CD4-positive, alpha-beta T cell (primary cell): Measurements from ENCODE around the gene PRKCH. TPM values are rescaled to one million over a fixed set of nuclear protein-coding genes. Genes with fewer than 3 reads are reported as not detected.

ENCODE experiments used
- ATAC-seq: fragments of 200-7000 bp; cut with Tn5 transposase; one replicate; pipeline ENCODE4 v1.10.0; 2022; ENCODE audit warnings: mild to moderate bottlenecking; ENCODE audit not compliant: poor library complexity
- CTCF ChIA-PET: fragments of 350-600 bp; sonication (Branson Sonifier 250); formaldehyde crosslinking; loops from one replicate; lab custom pipeline; 2021; ENCODE audit warnings: antibody characterized with exemption, inconsistent platforms; lab: Charles Lee
- POLR2A ChIA-PET: fragments of 350-600 bp; sonication (Branson Sonifier 250); formaldehyde crosslinking; loops from one replicate; lab custom pipeline; 2021; ENCODE audit warnings: antibody characterized with exemption, inconsistent platforms; lab: Charles Lee
- DNase-seq, 14 experiments: peaks; one replicate each; pipeline ENCODE4 v3.0.0-alpha.2; 2013 to 2020; ENCODE audit warnings: mixed read lengths in 2 of 14
- H3K27ac ChIP-seq, 2 donors: one replicate each; pipeline versions ENCODE4 v1.5.1 to v1.7.0; 2013; ENCODE audit warnings: low read length in 2 of 2, low read depth in 1 of 2, mild to moderate bottlenecking in 1 of 2
- H3K27me3 ChIP-seq, 2 experiments: 1 replicate in 1 of 2; 2 replicates in 1 of 2; pipeline versions ENCODE4 v1.6.1 to v1.7.0; 2013; ENCODE audit warnings: low read length in 2 of 2, control low read depth in 1 of 2, mild to moderate bottlenecking in 1 of 2, moderate library complexity in 1 of 2; ENCODE audit not compliant: insufficient read depth in 2 of 2, control insufficient read depth in 1 of 2
- H3K36me3 ChIP-seq: one replicate; pipeline ENCODE4 v1.6.1; 2013; ENCODE audit warnings: low read length, control low read depth; ENCODE audit not compliant: insufficient read depth
- H3K4me1 ChIP-seq: one replicate; pipeline ENCODE4 v1.6.1; 2013; ENCODE audit warnings: low read length, control low read depth; ENCODE audit not compliant: insufficient read depth
- H3K4me3 ChIP-seq: one replicate; pipeline ENCODE4 v1.5.1; 2013; ENCODE audit warnings: mild to moderate bottlenecking, low read length, moderate library complexity
- H3K9me3 ChIP-seq, 2 experiments: 1 replicate in 1 of 2; 2 replicates in 1 of 2; pipeline versions ENCODE4 v1.6.1 to v1.7.0; 2013; ENCODE audit warnings: low read length in 2 of 2, mild to moderate bottlenecking in 2 of 2, control low read depth in 1 of 2, moderate library complexity in 1 of 2; ENCODE audit not compliant: control insufficient read depth in 1 of 2, insufficient read depth in 1 of 2
- H3K27ac Mint-ChIP-seq: one replicate; pipeline ENCODE4 v1.8.0; 2020; ENCODE audit warnings: mixed read lengths
- H3K27me3 Mint-ChIP-seq: one replicate; pipeline ENCODE4 v1.8.0; 2021; ENCODE audit warnings: mixed read lengths
- H3K36me3 Mint-ChIP-seq: one replicate; pipeline ENCODE4 v1.8.0; 2021; ENCODE audit warnings: low read depth, mixed read lengths
- H3K4me1 Mint-ChIP-seq: one replicate; pipeline ENCODE4 v1.8.0; 2021; ENCODE audit warnings: low read depth, mixed read lengths
- H3K4me3 Mint-ChIP-seq: one replicate; pipeline ENCODE4 v1.8.0; 2020; ENCODE audit warnings: mild to moderate bottlenecking, mixed read lengths
- H3K9me3 Mint-ChIP-seq: one replicate; pipeline ENCODE4 v1.8.0; 2020; ENCODE audit warnings: mixed read lengths
- intact Hi-C, 2 experiments: fragments of 100-400 bp; cut with DNase I in 1 of 2; cut with micrococcal nuclease in 1 of 2; formaldehyde crosslinking; loops; one replicate each; pipeline versions ENCODE4 v1.15.1 to v1.9.0; 2023 to 2025; cut with DNase I, micrococcal nuclease
- total RNA-seq, 174 experiments: library from RNA in 2 of 174; stranded (reverse) in 2 of 174; gene quantifications; one replicate each; pipeline ENCODE4 v1.2.3 and lab custom pipeline; 2021 to 2026
- TF ChIP-seq, protein P1 (sequence below): fragments of 200-600 bp; IDR thresholded peaks from one replicate; pipeline ENCODE4 v1.8.0; 2022; ENCODE audit warnings: antibody characterized with exemption, mild to moderate bottlenecking

Gene PRKCH
- total RNA-seq, 2 experiments from 2014 or later, result 378 to 385 TPM

DNA sequence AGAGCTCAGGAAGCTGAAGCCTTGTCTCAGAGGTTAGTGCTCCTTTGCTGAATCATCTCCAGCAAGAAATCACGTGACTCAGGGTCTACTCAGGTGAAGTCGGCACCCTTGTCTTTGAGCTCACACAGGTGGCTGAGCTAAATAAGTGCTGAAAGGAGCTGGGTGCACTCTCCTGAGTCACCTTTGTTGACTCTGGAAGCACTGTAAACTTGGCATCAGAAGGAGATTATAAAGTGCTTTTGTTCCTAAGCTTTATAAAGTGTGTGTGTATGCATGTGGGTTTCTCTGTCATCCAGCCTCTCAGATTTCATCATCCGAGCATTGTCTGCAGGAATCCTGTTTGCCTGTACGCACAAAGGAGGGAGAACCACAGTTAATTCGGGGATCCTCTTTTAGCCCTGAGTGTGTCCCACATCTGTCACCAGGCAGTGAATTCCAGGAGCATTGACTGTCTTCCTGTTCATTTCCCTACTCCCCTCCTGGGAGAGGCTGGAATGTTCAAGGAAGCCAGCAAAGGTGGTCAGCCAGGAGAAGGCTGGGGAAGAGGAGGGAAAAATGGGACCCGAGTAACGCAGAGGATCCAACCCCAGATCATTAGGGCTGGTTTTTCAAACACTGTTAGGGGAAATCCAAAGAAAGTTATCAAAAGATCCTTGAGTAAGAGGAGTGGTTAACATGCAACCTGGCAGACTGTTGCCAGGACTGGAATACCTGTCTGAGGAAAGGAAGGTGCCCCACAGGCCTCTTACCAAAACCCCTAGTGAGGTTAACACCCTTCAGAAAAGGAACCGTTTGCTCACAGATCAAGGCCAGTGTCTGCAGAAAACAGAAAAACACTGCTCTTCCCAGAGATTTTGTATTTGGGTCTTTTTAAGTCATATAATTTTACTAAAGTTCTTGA, 216.4 kb downstream of the PRKCH start:
- Mint-ChIP-seq H3K4me3 (no peak overlapping the region), H3K9me3 (no peaks in the 10 kb centered on the region), H3K36me3 (peaks cover 100% of the 10 kb centered on the region), H3K4me1 (peaks cover 39% of the 10 kb centered on the region), H3K27me3 (no peaks in the 10 kb centered on the region), H3K27ac (peak overlapping the region; percentile 60)
- peaks cover 12% of the 10 kb centered on the region for H3K4me1 ChIP-seq
- ChIA-PET POLR2A (no interaction called here), CTCF (interaction anchor here (1.0 kb wide), 1 partner anchor 9 kb away, joined by 3 read pairs; no protein-coding TSS in a partner anchor)
- H3K27ac ChIP-seq, result peak overlapping the region in 1 of 2 donors; percentile 9
- no peaks in the 10 kb centered on the region for H3K27me3 ChIP-seq
- no peak overlapping the region for H3K4me3 ChIP-seq
- ATAC-seq (no peak), DNase-seq (peak in 4 of 14 experiments; percentile 19 to 61 (median 34))
- H3K36me3 ChIP-seq, result peaks cover 95% of the 10 kb centered on the region
- intact Hi-C loops, result loop anchor here in 1 of 2 experiments (5.0 kb wide), 1 partner anchor 194 kb away; no protein-coding TSS in a partner anchor
- TF ChIP-seq, protein P1, sequence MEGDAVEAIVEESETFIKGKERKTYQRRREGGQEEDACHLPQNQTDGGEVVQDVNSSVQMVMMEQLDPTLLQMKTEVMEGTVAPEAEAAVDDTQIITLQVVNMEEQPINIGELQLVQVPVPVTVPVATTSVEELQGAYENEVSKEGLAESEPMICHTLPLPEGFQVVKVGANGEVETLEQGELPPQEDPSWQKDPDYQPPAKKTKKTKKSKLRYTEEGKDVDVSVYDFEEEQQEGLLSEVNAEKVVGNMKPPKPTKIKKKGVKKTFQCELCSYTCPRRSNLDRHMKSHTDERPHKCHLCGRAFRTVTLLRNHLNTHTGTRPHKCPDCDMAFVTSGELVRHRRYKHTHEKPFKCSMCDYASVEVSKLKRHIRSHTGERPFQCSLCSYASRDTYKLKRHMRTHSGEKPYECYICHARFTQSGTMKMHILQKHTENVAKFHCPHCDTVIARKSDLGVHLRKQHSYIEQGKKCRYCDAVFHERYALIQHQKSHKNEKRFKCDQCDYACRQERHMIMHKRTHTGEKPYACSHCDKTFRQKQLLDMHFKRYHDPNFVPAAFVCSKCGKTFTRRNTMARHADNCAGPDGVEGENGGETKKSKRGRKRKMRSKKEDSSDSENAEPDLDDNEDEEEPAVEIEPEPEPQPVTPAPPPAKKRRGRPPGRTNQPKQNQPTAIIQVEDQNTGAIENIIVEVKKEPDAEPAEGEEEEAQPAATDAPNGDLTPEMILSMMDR, result no peak
- no peaks in the 10 kb centered on the region for H3K9me3 ChIP-seq

DNA sequence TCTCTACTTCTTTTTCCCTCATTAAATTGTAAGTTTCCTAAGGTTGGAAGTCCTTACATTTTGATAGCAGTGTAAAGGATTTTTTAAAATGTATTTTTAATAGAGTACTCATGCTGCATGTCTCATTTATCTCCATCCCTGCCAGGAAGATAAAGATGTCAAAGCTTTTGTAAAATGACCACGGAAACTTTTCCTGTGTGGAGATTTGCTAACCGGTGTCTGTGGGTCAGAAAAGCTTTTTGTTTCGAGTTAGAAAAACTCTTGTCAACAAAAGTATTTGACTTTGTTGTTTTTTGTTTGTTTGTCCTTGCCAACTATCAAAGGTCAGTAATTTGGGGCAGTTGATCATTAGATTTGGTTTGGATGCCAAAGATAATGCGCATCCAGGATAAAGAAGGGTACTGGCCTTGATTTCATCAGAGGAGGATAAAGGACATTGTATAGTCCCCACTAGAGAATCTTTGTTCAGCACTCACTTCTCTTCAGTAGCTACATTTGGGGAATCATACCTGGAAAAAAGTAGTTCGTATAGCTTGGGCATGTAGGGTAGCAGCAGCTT, 217.2 kb downstream of the PRKCH start:
- POLR2A ChIA-PET, result no interaction called here
- peak overlapping the region; percentile 60 for H3K27ac Mint-ChIP-seq
- no peak for ATAC-seq

DNA sequence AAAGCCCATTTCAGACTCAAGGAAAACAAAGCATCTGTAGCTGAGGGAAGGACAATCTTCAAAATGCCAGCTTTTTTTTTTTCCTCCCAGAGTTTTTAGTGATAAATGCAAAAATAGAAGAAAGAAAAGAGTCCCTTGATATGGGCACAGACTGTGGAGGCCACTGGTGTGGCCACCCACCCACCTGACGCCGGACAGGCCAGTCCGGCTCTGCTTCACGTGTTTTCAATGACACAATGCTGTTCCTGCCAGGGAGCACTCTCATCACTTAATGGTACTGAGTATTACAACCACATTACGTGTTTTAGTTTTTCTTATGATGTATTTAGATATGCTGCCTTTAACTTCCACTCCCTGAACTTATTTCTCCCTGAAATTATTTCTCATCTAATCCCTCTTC, 218.3 kb downstream of the PRKCH start:
- Mint-ChIP-seq H3K27ac (peak overlapping the region; percentile 60), H3K4me1 (peaks cover 26% of the 10 kb centered on the region), H3K27me3 (no peaks in the 10 kb centered on the region), H3K9me3 (no peaks in the 10 kb centered on the region), H3K36me3 (peaks cover 100% of the 10 kb centered on the region), H3K4me3 (no peak overlapping the region)
- H3K36me3 ChIP-seq, result peaks cover 95% of the 10 kb centered on the region
- H3K4me1 ChIP-seq, result peaks cover 6% of the 10 kb centered on the region
- DNase-seq (no peak), ATAC-seq (no peak)
- intact Hi-C loops, result loop anchor here in 1 of 2 experiments (5.0 kb wide), 1 partner anchor 193 kb away; no protein-coding TSS in a partner anchor
- no peaks in the 10 kb centered on the region for H3K27me3 ChIP-seq
- TF ChIP-seq, protein P1, result no peak
- ChIA-PET CTCF (no interaction called here), POLR2A (interaction anchor here (0.6 to 0.7 kb wide), 3 partner anchors 159 to 292 kb away, joined by 3 read pairs; no protein-coding TSS in a partner anchor)
- no peak overlapping the region for H3K4me3 ChIP-seq
- no peak overlapping the region for H3K27ac ChIP-seq
- H3K9me3 ChIP-seq, result no peaks in the 10 kb centered on the region

More for the DNA sequence above, 217.2 kb downstream of the PRKCH start:
- Histone ChIP-seq H3K27ac (no peak overlapping the region), H3K9me3 (no peaks in the 10 kb centered on the region), H3K36me3 (peaks cover 95% of the 10 kb centered on the region), H3K27me3 (no peaks in the 10 kb centered on the region), H3K4me1 (peaks cover 8% of the 10 kb centered on the region), H3K4me3 (no peak overlapping the region)
- intact Hi-C loops, result loop anchor here in 1 of 2 experiments (5.0 kb wide), 1 partner anchor 194 kb away; no protein-coding TSS in a partner anchor
- peaks cover 100% of the 10 kb centered on the region for H3K36me3 Mint-ChIP-seq
- no peaks in the 10 kb centered on the region for H3K9me3 Mint-ChIP-seq
- CTCF ChIA-PET, result no interaction called here
- H3K4me1 Mint-ChIP-seq, result peaks cover 33% of the 10 kb centered on the region
- no peak for DNase-seq
- no peaks in the 10 kb centered on the region for H3K27me3 Mint-ChIP-seq
- no peak overlapping the region for H3K4me3 Mint-ChIP-seq
- TF ChIP-seq, protein P1, result no peak
